Measurements from ENCODE around the gene BICD2. TPM values are rescaled to one million over a fixed set of nuclear protein-coding genes. Genes with fewer than 3 reads are reported as not detected.
A peak's percentile ranks its signal among the peaks of the same experiment; 100 is the strongest.

The BICD2 gene
- total and polyA plus RNA-seq, 2 donors (not counting 1 experiment from before 2014, with no cell fraction given), result 33.2 to 49.5 TPM

DNA sequence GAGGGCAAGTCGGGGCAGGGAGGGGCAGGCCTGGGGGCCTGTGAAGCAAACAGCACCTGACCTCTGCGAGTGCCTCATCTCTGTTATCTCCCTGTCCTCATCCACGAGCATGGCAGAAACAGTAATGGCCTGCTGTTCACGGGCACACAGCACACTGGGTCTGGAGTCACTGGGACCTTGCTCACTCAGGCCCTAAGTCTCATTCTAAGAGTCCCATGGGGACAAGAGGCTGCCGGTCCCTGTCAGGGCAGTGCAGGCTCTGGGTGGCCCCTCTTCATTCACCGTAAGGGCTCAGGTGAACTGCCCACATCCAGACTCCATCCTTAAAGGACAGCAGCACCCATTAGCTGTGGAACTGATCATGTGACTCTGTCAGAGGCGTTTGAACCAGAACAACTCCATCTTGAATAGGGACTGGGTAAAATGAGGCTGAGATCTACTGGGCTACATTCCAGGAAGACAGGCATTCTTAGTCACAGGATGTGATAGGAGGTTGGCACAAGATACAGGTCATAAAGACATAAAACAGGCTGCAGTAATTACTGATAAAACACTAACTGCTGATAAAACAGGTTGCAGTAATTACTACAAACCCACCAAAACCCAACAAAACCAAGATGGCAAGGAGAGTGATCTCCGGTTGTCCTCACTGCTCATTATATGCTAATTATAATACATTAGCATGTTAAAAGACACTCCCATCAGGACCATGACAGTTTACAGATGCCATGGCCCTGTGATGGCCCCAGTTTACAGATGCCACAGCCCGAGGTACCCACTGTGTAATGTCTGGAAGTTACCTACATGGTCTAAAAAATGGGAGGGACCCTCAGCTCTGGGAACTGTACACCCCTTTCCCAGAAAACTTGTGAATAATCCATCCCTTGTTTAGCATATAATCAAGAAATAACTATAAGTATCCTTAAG, 28.7 kb downstream of the BICD2 start:
- peak overlapping the region; percentile 34 for H3K4me3 Mint-ChIP-seq
- POLR2A ChIA-PET, result no interaction called here
- H3K27me3 Mint-ChIP-seq, result no peaks in the 10 kb centered on the region
- H3K27ac Mint-ChIP-seq, result peak overlapping the region; percentile 63
- H4K20me1 ChIP-seq (ENCODE audit: control insufficient read depth, insufficient read depth, low read length, poor library complexity, severe bottlenecking), result peaks cover 76% of the 10 kb centered on the region
- H3K9ac ChIP-seq (ENCODE audit: low read length), result peak overlapping the region; percentile 1
- DNase-seq, result no peak
- TF ChIP-seq EZH2 (IDR thresholded peaks at IDR 0.05; ENCODE audit: borderline replicate concordance, insufficient read depth, low read depth, low read length, poor library complexity, severe bottlenecking), result no peak
- TF ChIP-seq, protein P1, sequence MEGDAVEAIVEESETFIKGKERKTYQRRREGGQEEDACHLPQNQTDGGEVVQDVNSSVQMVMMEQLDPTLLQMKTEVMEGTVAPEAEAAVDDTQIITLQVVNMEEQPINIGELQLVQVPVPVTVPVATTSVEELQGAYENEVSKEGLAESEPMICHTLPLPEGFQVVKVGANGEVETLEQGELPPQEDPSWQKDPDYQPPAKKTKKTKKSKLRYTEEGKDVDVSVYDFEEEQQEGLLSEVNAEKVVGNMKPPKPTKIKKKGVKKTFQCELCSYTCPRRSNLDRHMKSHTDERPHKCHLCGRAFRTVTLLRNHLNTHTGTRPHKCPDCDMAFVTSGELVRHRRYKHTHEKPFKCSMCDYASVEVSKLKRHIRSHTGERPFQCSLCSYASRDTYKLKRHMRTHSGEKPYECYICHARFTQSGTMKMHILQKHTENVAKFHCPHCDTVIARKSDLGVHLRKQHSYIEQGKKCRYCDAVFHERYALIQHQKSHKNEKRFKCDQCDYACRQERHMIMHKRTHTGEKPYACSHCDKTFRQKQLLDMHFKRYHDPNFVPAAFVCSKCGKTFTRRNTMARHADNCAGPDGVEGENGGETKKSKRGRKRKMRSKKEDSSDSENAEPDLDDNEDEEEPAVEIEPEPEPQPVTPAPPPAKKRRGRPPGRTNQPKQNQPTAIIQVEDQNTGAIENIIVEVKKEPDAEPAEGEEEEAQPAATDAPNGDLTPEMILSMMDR (IDR thresholded peaks at IDR 0.05), result no peak
- H3K4me1 ChIP-seq (ENCODE audit: control insufficient read depth in 2 of 2, insufficient read depth in 2 of 2, low read length in 2 of 2), result peaks cover 77 to 78% of the 10 kb centered on the region in 2 donors
- CTCF ChIA-PET, result interaction anchor here (1.2 to 12.4 kb wide), 3 partner anchors 11 to 56 kb away, joined by 3 to 241 read pairs (median 3); no protein-coding TSS in a partner anchor
- ATAC-seq (ENCODE audit: low read depth), result no peak
- H3K9me3 ChIP-seq (ENCODE audit: control extremely low read depth in 1 of 3, control insufficient read depth in 2 of 3, insufficient read depth in 1 of 3, low read length in 2 of 3), result no peaks in the 10 kb centered on the region
- H3K27me3 ChIP-seq (replicated peaks in 1 of 4; ENCODE audit: control extremely low read depth in 1 of 4, control insufficient read depth in 3 of 4, insufficient read depth in 4 of 4, low read length in 3 of 4), result no peaks in the 10 kb centered on the region
- no peaks in the 10 kb centered on the region for H3K9me3 Mint-ChIP-seq (ENCODE audit: insufficient read depth)
- no peak overlapping the region for H3K4me3 ChIP-seq (ENCODE audit: control extremely low read depth in 1 of 5, extremely low read depth in 1 of 5, insufficient read depth in 1 of 5, low read depth in 2 of 5, low read length in 4 of 5)
- H3K79me2 ChIP-seq (ENCODE audit: control insufficient read depth, insufficient read depth, low read length), result peaks cover 98% of the 10 kb centered on the region
- intact Hi-C loops (cut with micrococcal nuclease), result no loop called here
- peak overlapping the region; percentile 45 for H3K4me2 ChIP-seq (replicated peaks; ENCODE audit: low read depth, low read length, poor library complexity, severe bottlenecking)
- H2AFZ ChIP-seq (ENCODE audit: insufficient read depth, low read depth, low read length, poor library complexity, severe bottlenecking), result no peak overlapping the region
- H3K27ac ChIP-seq (ENCODE audit: low read length in 2 of 2), result peak overlapping the region in 1 of 2 donors; percentile 69
- WGBS (ENCODE audit: insufficient coverage), result 91% methylated on average over 7 of the region's 9 CpGs
- peaks cover 0 to 2% of the 10 kb centered on the region in 2 experiments for H3K36me3 ChIP-seq (replicated peaks in 1 of 2; ENCODE audit: control extremely low read depth in 1 of 2, control insufficient read depth in 1 of 2, extremely low read depth in 1 of 2, insufficient read depth in 2 of 2, low read length in 1 of 2)
- peaks cover 84% of the 10 kb centered on the region for H3K4me1 Mint-ChIP-seq
